NB4 (cell line): ENCODE data around the gene AGBL1.

Experiments used
- TF ChIP-seq, protein P1 (sequence below): IDR thresholded peaks from 2 replicates; pipeline ENCODE4 v1.6.1; 2011; ENCODE audit warnings: low read depth, low read length
- TF ChIP-seq, protein P2 (sequence below): IDR thresholded peaks from one replicate; pipeline ENCODE4 v1.5.1; 2012; ENCODE audit warnings: low read depth, low read length

DNA sequence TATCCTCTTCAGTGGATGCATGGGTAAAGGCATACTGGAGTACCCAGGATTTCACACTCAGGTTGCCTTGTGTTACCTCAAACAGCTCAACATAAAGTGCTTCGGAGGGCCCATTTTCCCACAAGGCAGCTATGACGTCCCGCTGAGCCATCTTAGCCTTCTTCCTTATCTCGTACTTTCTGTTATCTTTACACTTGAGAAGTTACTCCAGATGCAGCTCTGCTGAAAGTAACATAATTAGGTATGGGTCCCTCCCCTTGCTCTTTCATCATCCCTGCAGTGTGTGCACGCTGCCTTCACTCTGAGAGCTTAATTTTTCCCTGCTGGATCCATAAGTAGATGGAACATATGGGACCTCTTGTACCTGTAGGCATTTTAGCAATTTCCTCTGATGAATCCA, 410.3 kb downstream of the AGBL1 start:
- TF ChIP-seq, protein P1, sequence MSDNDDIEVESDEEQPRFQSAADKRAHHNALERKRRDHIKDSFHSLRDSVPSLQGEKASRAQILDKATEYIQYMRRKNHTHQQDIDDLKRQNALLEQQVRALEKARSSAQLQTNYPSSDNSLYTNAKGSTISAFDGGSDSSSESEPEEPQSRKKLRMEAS, result no peak
- TF ChIP-seq, protein P2, sequence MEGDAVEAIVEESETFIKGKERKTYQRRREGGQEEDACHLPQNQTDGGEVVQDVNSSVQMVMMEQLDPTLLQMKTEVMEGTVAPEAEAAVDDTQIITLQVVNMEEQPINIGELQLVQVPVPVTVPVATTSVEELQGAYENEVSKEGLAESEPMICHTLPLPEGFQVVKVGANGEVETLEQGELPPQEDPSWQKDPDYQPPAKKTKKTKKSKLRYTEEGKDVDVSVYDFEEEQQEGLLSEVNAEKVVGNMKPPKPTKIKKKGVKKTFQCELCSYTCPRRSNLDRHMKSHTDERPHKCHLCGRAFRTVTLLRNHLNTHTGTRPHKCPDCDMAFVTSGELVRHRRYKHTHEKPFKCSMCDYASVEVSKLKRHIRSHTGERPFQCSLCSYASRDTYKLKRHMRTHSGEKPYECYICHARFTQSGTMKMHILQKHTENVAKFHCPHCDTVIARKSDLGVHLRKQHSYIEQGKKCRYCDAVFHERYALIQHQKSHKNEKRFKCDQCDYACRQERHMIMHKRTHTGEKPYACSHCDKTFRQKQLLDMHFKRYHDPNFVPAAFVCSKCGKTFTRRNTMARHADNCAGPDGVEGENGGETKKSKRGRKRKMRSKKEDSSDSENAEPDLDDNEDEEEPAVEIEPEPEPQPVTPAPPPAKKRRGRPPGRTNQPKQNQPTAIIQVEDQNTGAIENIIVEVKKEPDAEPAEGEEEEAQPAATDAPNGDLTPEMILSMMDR, result no peak
